Measurements from ENCODE around the gene EPHB1. TPM values are rescaled to one million over a fixed set of nuclear protein-coding genes. Genes with fewer than 3 reads are reported as not detected.
A peak's percentile ranks its signal among the peaks of the same experiment; 100 is the strongest.
"Not testable (repeated sequence)": the region's sequence is repeated elsewhere in the genome, so short reads cannot be mapped to it uniquely, and the experiment has no call there.

Gene EPHB1
- total RNA-seq, 2 donors from 2014 or later, result 0.59 to 0.62 TPM

- peaks cover 0 to 6% of the 10 kb centered on the region in 2 donors for H3K27me3 Mint-ChIP-seq
- no peak overlapping the region for H3K4me3 Mint-ChIP-seq
- H3K36me3 Mint-ChIP-seq, result no peaks in the 10 kb centered on the region
- no peak overlapping the region for H3K27ac Mint-ChIP-seq
- ATAC-seq (peak in 1 of 2 donors; percentile 37), DNase-seq (ENCODE audit: low spot score) (no peak)
- H3K4me1 Mint-ChIP-seq (ENCODE audit: low read depth in 2 of 2), result no peaks in the 10 kb centered on the region
- H3K9me3 Mint-ChIP-seq, result peaks cover 6% of the 10 kb centered on the region
Observed at GRCh38 chr3:135056084-135056730, 261.1 kb downstream of the EPHB1 start.

GRCh38 chr3:135056733-135057310 lies 261.8 kb downstream of the EPHB1 start:
- H3K27ac Mint-ChIP-seq, result no peak overlapping the region
- no peak overlapping the region for H3K4me3 Mint-ChIP-seq
- ATAC-seq, result peak; percentile 44 to 47
- H3K36me3 Mint-ChIP-seq, result no peaks in the 10 kb centered on the region
- H3K9me3 Mint-ChIP-seq, result peaks cover 6% of the 10 kb centered on the region
- H3K4me1 Mint-ChIP-seq (ENCODE audit: low read depth in 2 of 2), result no peaks in the 10 kb centered on the region
- DNase-seq (ENCODE audit: low spot score), result no peak
- peaks cover 0 to 6% of the 10 kb centered on the region in 2 donors for H3K27me3 Mint-ChIP-seq

- peak in 1 of 2 donors; percentile 30 for ATAC-seq
- H3K27ac Mint-ChIP-seq, result no peak overlapping the region
- H3K36me3 Mint-ChIP-seq, result no peaks in the 10 kb centered on the region
- H3K27me3 Mint-ChIP-seq, result no peaks in the 10 kb centered on the region
- H3K4me1 Mint-ChIP-seq (ENCODE audit: low read depth in 2 of 2), result no peaks in the 10 kb centered on the region
- peaks cover 16% of the 10 kb centered on the region for H3K9me3 Mint-ChIP-seq
- no peak overlapping the region for H3K4me3 Mint-ChIP-seq
- no peak for DNase-seq (ENCODE audit: low spot score)
Observed at GRCh38 chr3:135057996-135058395, 262.9 kb downstream of the EPHB1 start.

GRCh38 chr3:135059580-135059979 lies 264.5 kb downstream of the EPHB1 start:
- H3K27ac Mint-ChIP-seq, result no peak overlapping the region
- H3K27me3 Mint-ChIP-seq, result no peaks in the 10 kb centered on the region
- H3K4me3 Mint-ChIP-seq, result no peak overlapping the region
- ATAC-seq, result no peak
- peaks cover 18% of the 10 kb centered on the region for H3K9me3 Mint-ChIP-seq
- no peak for DNase-seq (ENCODE audit: low spot score)
- H3K4me1 Mint-ChIP-seq (ENCODE audit: low read depth in 2 of 2), result no peaks in the 10 kb centered on the region
- no peaks in the 10 kb centered on the region for H3K36me3 Mint-ChIP-seq

GRCh38 chr3:135066844-135067727 lies 272.0 kb downstream of the EPHB1 start:
- H3K4me1 Mint-ChIP-seq (ENCODE audit: low read depth in 2 of 2); H3K27ac Mint-ChIP-seq; DNase-seq (ENCODE audit: low spot score); H3K4me3 Mint-ChIP-seq; H3K27me3 Mint-ChIP-seq; H3K36me3 Mint-ChIP-seq; ATAC-seq: not testable (repeated sequence)
- H3K9me3 Mint-ChIP-seq, result peaks cover 22% of the 10 kb centered on the region

GRCh38 chr3:135068011-135068410 lies 273.0 kb downstream of the EPHB1 start:
- no peaks in the 10 kb centered on the region for H3K36me3 Mint-ChIP-seq
- peaks cover 0 to 9% of the 10 kb centered on the region in 2 donors for H3K27me3 Mint-ChIP-seq
- ATAC-seq (no peak), DNase-seq (ENCODE audit: low spot score) (no peak)
- no peak overlapping the region for H3K27ac Mint-ChIP-seq
- H3K9me3 Mint-ChIP-seq, result peaks cover 20% of the 10 kb centered on the region
- no peaks in the 10 kb centered on the region for H3K4me1 Mint-ChIP-seq (ENCODE audit: low read depth in 2 of 2)
- H3K4me3 Mint-ChIP-seq, result no peak overlapping the region

- no peaks in the 10 kb centered on the region for H3K36me3 Mint-ChIP-seq
- H3K27ac Mint-ChIP-seq, result no peak overlapping the region
- ATAC-seq (no peak), DNase-seq (ENCODE audit: low spot score) (no peak)
- no peaks in the 10 kb centered on the region for H3K4me1 Mint-ChIP-seq (ENCODE audit: low read depth in 2 of 2)
- peaks cover 18% of the 10 kb centered on the region for H3K9me3 Mint-ChIP-seq
- H3K27me3 Mint-ChIP-seq, result peaks cover 0 to 9% of the 10 kb centered on the region in 2 donors
- no peak overlapping the region for H3K4me3 Mint-ChIP-seq
Observed at GRCh38 chr3:135069406-135069805, 274.3 kb downstream of the EPHB1 start.

- Mint-ChIP-seq H3K27ac (no peak overlapping the region), H3K4me3 (no peak overlapping the region), H3K27me3 (peaks cover 0 to 3% of the 10 kb centered on the region in 2 donors), H3K9me3 (peaks cover 9% of the 10 kb centered on the region), H3K36me3 (no peaks in the 10 kb centered on the region), H3K4me1 (ENCODE audit: low read depth in 2 of 2) (no peaks in the 10 kb centered on the region)
- ATAC-seq (no peak), DNase-seq (ENCODE audit: low spot score) (no peak)
Observed at GRCh38 chr3:135071483-135071882, 276.4 kb downstream of the EPHB1 start.

GRCh38 chr3:135072431-135072830 lies 277.4 kb downstream of the EPHB1 start:
- H3K9me3 Mint-ChIP-seq, result peaks cover 8% of the 10 kb centered on the region
- no peak overlapping the region for H3K27ac Mint-ChIP-seq
- DNase-seq (ENCODE audit: low spot score) (no peak), ATAC-seq (no peak)
- H3K36me3 Mint-ChIP-seq, result no peaks in the 10 kb centered on the region
- no peak overlapping the region for H3K4me3 Mint-ChIP-seq
- H3K4me1 Mint-ChIP-seq (ENCODE audit: low read depth in 2 of 2), result no peaks in the 10 kb centered on the region
- no peaks in the 10 kb centered on the region for H3K27me3 Mint-ChIP-seq

- ATAC-seq, result no peak
- Mint-ChIP-seq H3K4me3 (no peak overlapping the region), H3K27ac (no peak overlapping the region), H3K36me3 (no peaks in the 10 kb centered on the region), H3K9me3 (peaks cover 8% of the 10 kb centered on the region), H3K4me1 (ENCODE audit: low read depth in 2 of 2) (no peaks in the 10 kb centered on the region), H3K27me3 (no peaks in the 10 kb centered on the region)
- DNase-seq (ENCODE audit: low spot score), result no peak
Observed at GRCh38 chr3:135075157-135075556, 280.1 kb downstream of the EPHB1 start.

- H3K4me1 Mint-ChIP-seq (ENCODE audit: low read depth in 2 of 2), result no peaks in the 10 kb centered on the region
- H3K4me3 Mint-ChIP-seq, result no peak overlapping the region
- DNase-seq (ENCODE audit: low spot score), result no peak
- no peak overlapping the region for H3K27ac Mint-ChIP-seq
- no peaks in the 10 kb centered on the region for H3K36me3 Mint-ChIP-seq
- peaks cover 5% of the 10 kb centered on the region for H3K9me3 Mint-ChIP-seq
- H3K27me3 Mint-ChIP-seq, result no peaks in the 10 kb centered on the region
- no peak for ATAC-seq
Observed at GRCh38 chr3:135076341-135076740, 281.3 kb downstream of the EPHB1 start.

GRCh38 chr3:135077186-135077585 lies 282.1 kb downstream of the EPHB1 start:
- H3K4me1 Mint-ChIP-seq (ENCODE audit: low read depth in 2 of 2), result no peaks in the 10 kb centered on the region
- H3K27ac Mint-ChIP-seq, result no peak overlapping the region
- H3K4me3 Mint-ChIP-seq, result no peak overlapping the region
- ATAC-seq (no peak), DNase-seq (ENCODE audit: low spot score) (no peak)
- no peaks in the 10 kb centered on the region for H3K36me3 Mint-ChIP-seq
- H3K9me3 Mint-ChIP-seq, result peaks cover 5% of the 10 kb centered on the region
- no peaks in the 10 kb centered on the region for H3K27me3 Mint-ChIP-seq

GRCh38 chr3:135078283-135078682 lies 283.2 kb downstream of the EPHB1 start:
- Mint-ChIP-seq H3K27me3 (no peaks in the 10 kb centered on the region), H3K36me3 (no peaks in the 10 kb centered on the region), H3K4me3 (no peak overlapping the region), H3K4me1 (ENCODE audit: low read depth in 2 of 2) (no peaks in the 10 kb centered on the region), H3K27ac (no peak overlapping the region), H3K9me3 (peaks cover 2% of the 10 kb centered on the region)
- DNase-seq (ENCODE audit: low spot score) (no peak), ATAC-seq (peak in 1 of 2 donors; percentile 46)

- H3K36me3 Mint-ChIP-seq, result no peaks in the 10 kb centered on the region
- peaks cover 2% of the 10 kb centered on the region for H3K9me3 Mint-ChIP-seq
- no peak for ATAC-seq
Observed at GRCh38 chr3:135079095-135079494, 284.0 kb downstream of the EPHB1 start.

More at GRCh38 chr3:135079095-135079494, 284.0 kb downstream of the EPHB1 start:
- Mint-ChIP-seq H3K4me3 (no peak overlapping the region), H3K4me1 (ENCODE audit: low read depth in 2 of 2) (no peaks in the 10 kb centered on the region), H3K27ac (no peak overlapping the region), H3K27me3 (no peaks in the 10 kb centered on the region)
- no peak for DNase-seq (ENCODE audit: low spot score)
